Germinal center (tissue), 1 donor: Measurements from ENCODE around the gene EXOC5.

Source experiments
- DNase-seq: peaks from one replicate; pipeline ENCODE4 v3.0.0; 2012; ENCODE audit warnings: mixed read lengths, low spot score

Gene EXOC5, protein sequence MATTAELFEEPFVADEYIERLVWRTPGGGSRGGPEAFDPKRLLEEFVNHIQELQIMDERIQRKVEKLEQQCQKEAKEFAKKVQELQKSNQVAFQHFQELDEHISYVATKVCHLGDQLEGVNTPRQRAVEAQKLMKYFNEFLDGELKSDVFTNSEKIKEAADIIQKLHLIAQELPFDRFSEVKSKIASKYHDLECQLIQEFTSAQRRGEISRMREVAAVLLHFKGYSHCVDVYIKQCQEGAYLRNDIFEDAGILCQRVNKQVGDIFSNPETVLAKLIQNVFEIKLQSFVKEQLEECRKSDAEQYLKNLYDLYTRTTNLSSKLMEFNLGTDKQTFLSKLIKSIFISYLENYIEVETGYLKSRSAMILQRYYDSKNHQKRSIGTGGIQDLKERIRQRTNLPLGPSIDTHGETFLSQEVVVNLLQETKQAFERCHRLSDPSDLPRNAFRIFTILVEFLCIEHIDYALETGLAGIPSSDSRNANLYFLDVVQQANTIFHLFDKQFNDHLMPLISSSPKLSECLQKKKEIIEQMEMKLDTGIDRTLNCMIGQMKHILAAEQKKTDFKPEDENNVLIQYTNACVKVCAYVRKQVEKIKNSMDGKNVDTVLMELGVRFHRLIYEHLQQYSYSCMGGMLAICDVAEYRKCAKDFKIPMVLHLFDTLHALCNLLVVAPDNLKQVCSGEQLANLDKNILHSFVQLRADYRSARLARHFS

GRCh38 chr14:57268161-57269069, at the start of gene EXOC5, which contains the start of gene AP5M1:
Gene EXOC5, minus strand, starts transcription at chr14:57268905. Its CDS starts 257 bp downstream, at chr14:57268648.
Gene AP5M1, plus strand, starts transcription at chr14:57268971. Its CDS starts 344 bp downstream, at chr14:57269315.
- peak; percentile 86 for DNase-seq

DNA sequence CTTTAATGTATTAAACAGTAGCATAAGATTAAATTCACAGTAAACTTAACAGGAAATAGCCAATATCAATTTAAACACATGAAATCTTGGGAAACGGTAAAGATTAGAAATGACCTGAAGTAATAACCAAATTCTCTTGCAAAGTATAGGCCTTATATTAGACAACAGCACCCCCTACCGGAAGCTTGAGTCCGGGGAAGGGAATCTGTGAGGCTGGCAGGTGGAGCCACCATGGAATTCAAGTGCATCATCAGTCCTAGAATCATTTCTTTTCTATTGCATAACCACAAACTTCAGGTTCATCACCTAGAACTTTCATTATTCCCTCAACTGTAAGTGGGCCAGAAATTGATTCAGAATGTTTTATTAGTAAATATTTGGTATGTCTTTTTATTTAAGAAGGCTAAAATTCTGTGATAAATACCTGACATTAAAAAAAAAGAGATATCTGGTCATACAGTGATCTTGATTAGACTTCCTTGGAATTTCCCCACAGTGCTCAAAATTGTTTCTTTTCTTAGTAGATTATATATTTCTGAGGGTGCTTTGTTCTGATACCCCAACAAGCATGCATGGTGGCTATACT, 48.6 kb upstream of the EXOC5 start:
- DNase-seq, result peak; percentile 55

- DNase-seq, result no peak
Measured at GRCh38 chr14:57314396-57315089, 45.8 kb upstream of the EXOC5 start.

GRCh38 chr14:57302883-57303282, 34.2 kb upstream of the EXOC5 start:
- no peak for DNase-seq

- DNase-seq, result no peak
Measured at GRCh38 chr14:57299511-57299910, 30.8 kb upstream of the EXOC5 start.

GRCh38 chr14:57297852-57298251, 29.1 kb upstream of the EXOC5 start:
- no peak for DNase-seq

DNA sequence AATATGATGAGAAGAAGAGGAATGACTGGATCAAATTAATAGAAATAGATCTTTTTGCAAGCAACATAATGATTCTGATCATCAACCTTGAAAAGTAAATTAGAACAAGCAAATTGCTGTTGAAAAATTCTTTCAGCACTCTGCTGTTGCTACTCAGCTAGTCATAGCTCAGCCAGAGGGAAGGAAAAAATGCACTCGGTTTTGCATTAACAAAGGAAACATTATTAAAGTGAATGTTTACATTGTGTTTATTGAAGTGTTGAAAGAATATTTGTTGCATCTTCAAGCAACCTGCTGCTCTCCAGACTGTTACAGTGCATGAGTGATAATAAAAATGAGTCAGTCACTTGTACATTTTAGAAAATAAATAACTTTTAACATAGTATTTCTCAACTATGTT, 26.5 kb upstream of the EXOC5 start:
- DNase-seq, result no peak

DNA sequence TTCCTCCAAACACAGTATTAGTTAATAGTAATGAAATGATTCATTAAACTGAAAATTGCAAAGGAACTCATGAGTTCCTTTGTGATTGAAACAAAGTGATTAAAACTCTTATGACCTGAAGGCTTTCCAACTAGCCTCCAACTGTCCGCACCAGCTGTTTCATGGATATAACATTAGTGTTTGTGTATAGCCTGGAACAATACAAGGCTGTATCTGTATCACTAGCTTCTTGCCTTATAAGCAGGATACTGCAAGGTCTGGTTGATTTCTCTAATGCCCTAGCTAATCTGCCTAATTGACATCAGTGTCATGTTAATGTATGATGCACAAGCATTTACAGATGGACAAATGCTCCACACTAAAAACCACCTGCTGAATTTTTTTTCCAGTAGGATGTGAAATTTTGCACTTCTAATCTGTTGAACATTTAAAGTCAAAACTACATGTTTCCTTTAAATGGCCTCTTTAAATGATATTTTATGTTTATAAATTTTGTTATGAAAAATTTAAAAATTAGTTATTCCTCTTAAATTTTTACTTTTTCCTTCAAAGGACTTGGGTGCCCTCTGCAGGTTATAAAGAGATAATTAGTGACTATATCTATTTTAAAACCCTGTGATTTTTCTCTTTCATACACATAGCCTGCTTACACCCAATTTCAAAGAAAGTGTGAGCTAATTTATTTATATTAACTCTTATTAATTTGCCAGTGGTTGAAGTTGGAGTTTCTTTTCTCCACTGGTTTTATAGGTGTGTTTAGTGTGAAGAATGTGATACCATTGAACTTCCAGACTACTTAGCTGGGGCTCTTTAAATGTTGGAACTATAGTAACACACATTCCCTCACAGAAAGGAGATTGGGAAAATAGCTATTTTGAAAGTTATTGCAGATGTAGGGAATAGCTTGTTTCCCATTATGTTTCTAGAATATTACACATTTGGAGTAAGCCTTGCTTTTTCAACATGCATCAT, 25.4 kb upstream of the EXOC5 start:
- no peak for DNase-seq

DNA sequence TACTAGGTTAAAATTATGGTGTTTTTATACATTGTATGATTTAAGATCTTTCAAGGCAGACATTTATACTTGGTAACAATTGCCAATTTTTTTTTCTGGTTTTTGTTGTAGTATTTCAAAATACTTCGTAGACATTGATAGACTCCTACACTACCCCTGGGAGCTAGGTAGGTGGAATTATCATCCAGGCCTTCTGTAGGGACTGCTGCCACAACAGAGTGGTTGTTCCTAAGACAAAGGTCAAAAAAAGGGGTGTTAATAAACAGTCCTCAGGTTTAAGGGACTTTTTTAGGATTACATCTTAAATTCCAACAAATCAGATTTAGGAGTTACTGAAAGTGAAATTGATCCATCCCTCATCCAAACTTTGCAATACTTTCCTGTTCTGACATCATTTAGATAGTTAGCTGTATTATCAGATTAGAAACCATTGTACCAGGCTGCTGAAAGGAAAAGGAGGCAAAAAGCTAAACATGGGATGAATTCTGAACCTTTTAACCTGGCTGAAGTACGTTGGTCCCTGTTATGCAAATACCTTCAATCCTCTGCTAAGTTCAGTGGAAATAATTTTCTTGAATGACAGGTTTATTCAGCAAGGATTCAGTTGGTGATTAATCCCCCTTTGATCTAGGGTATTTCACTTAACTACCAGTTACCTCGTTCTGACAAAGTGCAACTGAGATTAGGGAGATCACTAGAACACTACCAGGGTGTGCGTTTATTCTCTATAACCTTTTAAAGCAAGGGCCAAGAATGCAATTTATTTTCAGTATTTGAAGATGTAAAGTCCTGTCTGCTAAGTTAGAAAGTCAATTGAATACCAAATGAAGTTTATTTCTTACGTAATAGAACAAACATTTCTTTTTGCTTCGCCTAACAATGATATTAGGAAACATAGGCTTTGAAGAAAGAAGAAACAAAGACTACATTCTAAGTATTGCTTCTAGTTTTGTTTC, 23.3 kb upstream of the EXOC5 start:
- no peak for DNase-seq

DNA sequence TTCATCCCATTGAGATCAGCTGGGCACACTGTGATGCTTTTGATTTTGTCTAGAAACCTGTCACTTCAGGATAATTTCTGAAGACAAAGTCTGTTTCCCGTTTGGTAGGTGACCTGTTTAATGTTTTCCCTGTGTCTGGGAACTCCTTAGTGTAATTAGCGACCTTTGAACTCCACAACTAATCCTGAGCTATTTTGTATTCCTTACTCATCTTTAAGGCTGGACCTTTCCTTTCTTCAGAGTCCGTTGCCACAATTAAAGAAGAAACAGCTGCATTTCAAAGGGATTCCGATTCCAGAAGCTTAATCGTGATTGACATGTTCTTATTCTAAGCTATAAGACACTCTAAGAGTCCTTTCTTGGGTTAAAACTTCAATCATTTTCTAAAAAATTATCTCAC, 22.0 kb upstream of the EXOC5 start:
- no peak for DNase-seq

DNA sequence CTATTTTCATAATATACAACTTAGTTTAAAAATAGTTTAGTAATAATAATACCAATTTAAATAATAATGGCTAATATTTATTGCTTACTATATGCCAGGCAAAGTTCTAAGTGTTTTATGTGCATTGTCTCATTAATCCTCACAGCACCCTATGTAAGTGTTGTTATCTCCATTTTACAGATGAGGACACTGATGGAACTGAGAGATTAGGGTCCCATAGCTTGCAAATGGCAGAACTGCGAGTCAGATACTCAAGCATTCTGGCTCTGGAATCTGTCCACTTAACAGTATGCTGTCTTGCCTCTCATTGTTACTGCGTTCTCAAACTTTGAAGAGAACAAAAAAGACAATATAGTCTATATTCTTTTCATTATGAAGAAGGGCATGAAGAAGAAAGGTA, 19.0 kb upstream of the EXOC5 start:
- no peak for DNase-seq

- no peak for DNase-seq
Measured at GRCh38 chr14:57277062-57277461, 8.4 kb upstream of the EXOC5 start.

DNA sequence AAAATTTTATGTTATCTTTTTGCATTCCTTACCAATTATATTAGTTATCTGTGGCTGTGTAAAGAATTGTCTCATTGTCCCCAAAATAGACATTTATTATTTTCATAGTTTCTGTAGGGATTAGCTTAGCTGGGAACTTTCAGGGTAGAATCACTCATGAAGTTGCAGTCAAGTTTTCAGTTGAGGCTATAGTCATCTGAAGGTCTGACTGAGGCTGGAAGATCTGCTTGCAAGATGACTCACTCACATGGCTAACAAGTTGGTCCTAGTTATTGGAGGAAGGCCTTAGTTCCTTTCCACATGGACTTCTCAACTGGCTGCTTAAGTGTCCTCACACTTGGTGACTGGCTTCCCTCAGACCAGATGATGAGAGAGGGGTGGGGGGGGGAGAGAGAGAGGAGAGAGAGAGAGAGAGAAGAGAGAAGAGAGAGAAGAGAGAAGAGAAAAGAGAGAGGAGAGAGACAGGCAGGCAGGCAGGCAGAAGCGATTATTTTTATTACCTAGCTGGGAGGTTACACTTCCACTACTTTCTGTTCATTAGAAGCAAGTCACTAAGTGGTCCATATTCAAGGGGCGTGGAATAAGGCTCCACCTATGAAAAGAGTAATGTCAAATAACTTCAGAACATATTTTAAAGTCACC, 6.4 kb upstream of the EXOC5 start:
- no peak for DNase-seq

GRCh38 chr14:57274551-57274950, 5.8 kb upstream of the EXOC5 start:
- DNase-seq, result no peak

DNA sequence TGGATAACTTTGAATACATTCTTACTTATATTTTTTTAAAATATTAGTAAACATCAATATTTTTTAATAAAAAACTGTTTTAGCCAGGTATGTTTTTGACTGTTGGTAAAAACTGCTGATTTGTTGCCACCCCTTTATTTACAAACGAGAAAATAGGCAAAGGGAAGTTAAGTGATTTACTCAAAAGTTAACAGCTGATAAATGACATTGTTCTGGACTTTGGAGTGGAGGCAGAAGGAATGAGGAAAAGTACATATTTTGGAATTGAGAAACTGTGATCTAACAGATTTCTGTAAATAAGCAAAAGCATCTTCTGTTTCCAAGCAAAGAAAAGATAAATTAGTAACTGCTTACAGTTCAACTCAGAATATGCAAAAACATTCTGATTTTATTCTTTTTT, 4.5 kb upstream of the EXOC5 start:
- DNase-seq, result no peak

- DNase-seq, result no peak
Measured at GRCh38 chr14:57266065-57266464, 2.6 kb downstream of the EXOC5 start.

GRCh38 chr14:57262117-57262516, 6.6 kb downstream of the EXOC5 start:
- DNase-seq, result no peak

DNA sequence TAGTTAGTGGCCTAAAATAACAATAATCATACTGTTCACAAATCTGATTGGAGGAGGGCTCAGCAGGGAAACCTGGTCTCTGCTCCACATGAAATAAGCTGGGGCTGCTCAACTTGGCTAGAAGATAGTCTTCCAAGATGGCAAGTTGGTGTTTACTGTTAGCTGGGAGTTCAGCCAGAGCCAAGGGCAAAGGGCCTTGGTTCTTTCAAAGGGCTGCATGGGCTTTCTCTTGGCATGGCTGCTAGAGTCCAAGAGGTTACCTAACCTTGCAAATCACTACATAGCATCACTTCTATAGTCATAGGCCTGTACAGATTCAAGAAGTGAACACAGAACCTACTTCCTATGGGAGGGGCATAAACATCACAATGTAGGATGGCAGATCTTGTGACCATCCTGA, 7.1 kb downstream of the EXOC5 start:
- no peak for DNase-seq
